Activated T-helper 1 cell treated with anti-CD3 and anti-CD28 coated beads, Interleukin-12 subunit alpha, Interleukin-12 subunit beta, Interleukin-2, Interleukin-4 antibody, amounts not matched to agents 30 ng/mL and 10 ng/mL and 1 ng/mL, durations not matched to agents 14 hours and 24 hours and 36 hours (primary cell): ENCODE results near the gene CNTNAP5. TPM values are rescaled to one million over a fixed set of nuclear protein-coding genes. Genes with fewer than 3 reads are reported as not detected.
"Not testable (repeated sequence)": the region's sequence is repeated elsewhere in the genome, so short reads cannot be mapped to it uniquely, and the experiment has no call there.

Experiments
- DNase-seq: peaks from one replicate; pipeline ENCODE4 v3.0.0; 2021; ENCODE audit warnings: low spot score
- H3K27ac Mint-ChIP-seq: one replicate; pipeline ENCODE4 v1.8.0; 2021; ENCODE audit warnings: mild to moderate bottlenecking, mixed read lengths
- H3K27me3 Mint-ChIP-seq: one replicate; pipeline ENCODE4 v1.8.0; 2022; ENCODE audit warnings: mild to moderate bottlenecking, moderate library complexity, mixed read lengths; ENCODE audit not compliant: insufficient read depth
- H3K36me3 Mint-ChIP-seq: one replicate; pipeline ENCODE4 v1.8.0; 2021; ENCODE audit warnings: low read depth, mixed read lengths
- H3K4me1 Mint-ChIP-seq: one replicate; pipeline ENCODE4 v1.8.0; 2021; ENCODE audit warnings: low read depth, mixed read lengths
- H3K4me3 Mint-ChIP-seq: one replicate; pipeline ENCODE4 v1.8.0; 2021; ENCODE audit warnings: mild to moderate bottlenecking, moderate library complexity, mixed read lengths
- H3K9me3 Mint-ChIP-seq: one replicate; pipeline ENCODE4 v1.8.0; 2021; ENCODE audit warnings: mixed read lengths
- intact Hi-C: fragments of 100-400 bp; cut with micrococcal nuclease; formaldehyde crosslinking; loops from one replicate; pipeline ENCODE4 v1.15.1; 2024
- total RNA-seq: library from RNA; stranded (reverse); gene quantifications from 2 replicates; pipeline ENCODE4 v1.2.3, GENCODE V29; 2022

The CNTNAP5 gene
- total RNA-seq, 1 donor from 2014 or later: not detected

DNA sequence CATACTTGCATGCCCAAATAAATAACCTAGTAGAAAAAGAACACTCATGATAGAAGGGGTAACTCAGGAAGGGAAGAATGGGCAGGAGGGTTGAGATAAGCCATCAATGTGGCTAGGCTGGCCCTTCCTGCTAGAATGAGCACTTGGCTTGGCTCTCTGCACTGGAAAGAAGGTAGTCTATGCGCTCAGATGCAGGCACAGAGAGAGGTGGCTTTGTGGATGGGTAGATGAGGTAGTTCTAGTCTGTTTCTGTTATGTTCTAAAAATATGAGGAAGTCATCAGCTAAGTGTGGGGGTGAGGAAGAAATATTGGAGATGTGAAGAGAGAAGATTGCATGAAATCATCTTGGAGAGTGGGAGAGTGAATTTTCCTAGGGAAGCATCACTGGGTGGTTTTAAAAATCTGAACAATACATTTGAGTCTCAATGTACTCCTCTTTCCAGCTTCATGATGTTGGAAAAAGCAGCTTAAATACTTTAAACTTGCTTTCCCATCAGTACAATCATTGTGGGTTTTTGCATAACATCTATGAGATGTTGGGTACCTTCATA is 357.1 kb downstream of the CNTNAP5 start:
- H3K4me1 Mint-ChIP-seq: no peaks in the 10 kb centered on the region

DNA sequence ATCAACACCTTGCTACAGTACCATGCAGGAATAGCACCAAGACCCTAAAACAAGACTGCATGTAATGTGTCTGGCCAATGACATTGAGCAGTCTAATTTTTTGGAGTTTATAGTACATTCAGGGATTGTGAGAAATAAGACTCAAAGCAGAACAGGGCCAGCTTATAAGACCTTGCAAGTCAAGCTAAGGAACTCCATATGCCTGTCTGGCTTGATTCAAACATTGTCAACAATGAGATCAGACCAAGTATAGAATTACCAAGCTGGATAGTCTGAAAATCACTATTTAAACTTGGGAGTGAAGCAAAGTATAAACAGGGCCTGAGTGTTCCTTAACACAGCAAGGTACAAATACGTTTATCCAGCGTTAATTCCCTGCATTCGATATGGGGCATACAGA is 370.9 kb downstream of the CNTNAP5 start:
- no peak overlapping the region for H3K27ac Mint-ChIP-seq
- H3K27me3 Mint-ChIP-seq: no peaks in the 10 kb centered on the region
- intact Hi-C loops: no loop called here
- no peak overlapping the region for H3K4me3 Mint-ChIP-seq
- no peaks in the 10 kb centered on the region for H3K4me1 Mint-ChIP-seq
- peaks cover 3% of the 10 kb centered on the region for H3K9me3 Mint-ChIP-seq
- H3K36me3 Mint-ChIP-seq: no peaks in the 10 kb centered on the region
- no peak for DNase-seq

More for the DNA sequence above, 357.1 kb downstream of the CNTNAP5 start:
- no peak overlapping the region for H3K27ac Mint-ChIP-seq
- H3K27me3 Mint-ChIP-seq: no peaks in the 10 kb centered on the region
- H3K4me3 Mint-ChIP-seq: no peak overlapping the region
- intact Hi-C loops: no loop called here
- H3K36me3 Mint-ChIP-seq: no peaks in the 10 kb centered on the region
- no peaks in the 10 kb centered on the region for H3K9me3 Mint-ChIP-seq
- DNase-seq: no peak

DNA sequence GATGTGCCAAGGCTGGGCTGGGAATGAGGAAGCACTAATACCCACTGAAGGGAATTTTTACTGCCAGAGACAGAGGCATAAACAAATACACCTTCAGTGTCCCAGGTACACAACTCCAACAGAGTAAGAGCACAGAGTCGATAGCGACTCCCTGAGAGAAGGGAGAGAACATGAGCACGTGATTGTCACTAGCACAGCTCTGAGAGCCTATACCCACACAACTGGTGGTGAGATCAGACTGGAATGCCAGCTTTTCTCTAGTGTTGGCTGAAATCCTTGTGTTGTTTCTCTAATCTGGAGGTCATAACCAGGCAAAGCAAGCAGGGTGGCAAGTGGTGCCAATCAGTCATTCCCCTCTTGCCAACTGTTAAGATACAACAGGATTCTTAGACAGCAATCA is 377.2 kb downstream of the CNTNAP5 start:
- DNase-seq: no peak
- H3K4me3 Mint-ChIP-seq: no peak overlapping the region
- intact Hi-C loops: no loop called here
- no peaks in the 10 kb centered on the region for H3K4me1 Mint-ChIP-seq
- peaks cover 8% of the 10 kb centered on the region for H3K9me3 Mint-ChIP-seq
- H3K27me3 Mint-ChIP-seq: no peaks in the 10 kb centered on the region
- H3K27ac Mint-ChIP-seq: no peak overlapping the region
- no peaks in the 10 kb centered on the region for H3K36me3 Mint-ChIP-seq

DNA sequence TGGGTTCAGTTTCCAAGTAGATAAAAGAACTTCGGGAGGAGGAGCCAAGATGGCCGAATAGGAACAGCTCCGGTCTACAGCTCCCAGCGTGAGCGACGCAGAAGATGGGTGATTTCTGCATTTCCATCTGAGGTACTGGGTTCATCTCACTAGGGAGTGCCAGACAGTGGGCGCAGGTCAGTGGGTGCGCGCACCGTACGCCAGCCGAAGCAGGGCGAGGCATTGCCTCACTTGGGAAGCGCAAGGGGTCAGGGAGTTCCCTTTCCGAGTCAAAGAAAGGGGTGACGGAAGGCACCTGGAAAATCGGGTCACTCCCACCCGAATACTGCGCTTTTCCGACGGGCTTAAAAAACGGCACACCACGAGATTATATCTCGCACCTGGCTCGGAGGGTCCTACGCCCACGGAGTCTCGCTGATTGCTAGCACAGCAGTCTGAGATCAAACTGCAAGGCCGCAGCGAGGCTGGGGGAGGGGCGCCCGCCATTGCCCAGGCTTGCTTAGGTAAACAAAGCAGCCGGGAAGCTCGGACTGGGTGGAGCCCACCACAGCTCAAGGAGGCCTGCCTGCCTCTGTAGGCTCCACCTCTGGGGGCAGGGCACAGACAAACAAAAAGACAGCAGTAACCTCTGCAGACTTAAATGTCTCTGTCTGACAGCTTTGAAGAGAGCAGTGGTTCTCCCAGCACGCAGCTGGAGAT is 382.9 kb downstream of the CNTNAP5 start:
- H3K27ac Mint-ChIP-seq, H3K4me1 Mint-ChIP-seq, intact Hi-C loops, H3K36me3 Mint-ChIP-seq, DNase-seq, H3K4me3 Mint-ChIP-seq, H3K9me3 Mint-ChIP-seq, H3K27me3 Mint-ChIP-seq: not testable (repeated sequence)

DNA sequence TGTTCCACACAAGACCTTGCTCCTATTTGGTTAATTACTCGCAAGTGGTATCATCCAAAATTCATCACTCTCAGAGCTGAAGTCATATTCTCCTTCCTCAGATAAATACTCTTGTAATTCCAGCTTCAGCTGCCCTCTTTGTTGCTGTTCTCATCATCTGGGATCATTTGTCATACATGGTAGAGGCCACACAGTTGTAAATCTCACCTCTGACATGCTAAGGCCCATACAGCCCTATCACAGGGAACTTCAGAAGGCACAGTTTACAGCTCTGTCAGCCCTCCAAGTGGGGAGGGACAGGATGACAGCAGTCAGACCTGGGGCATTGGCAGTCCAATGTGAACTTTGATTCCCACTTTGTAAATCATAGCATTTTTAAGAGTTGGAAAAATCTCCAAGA is 399.0 kb downstream of the CNTNAP5 start:
- H3K27me3 Mint-ChIP-seq: no peaks in the 10 kb centered on the region
- H3K9me3 Mint-ChIP-seq: peaks cover 4% of the 10 kb centered on the region
- H3K27ac Mint-ChIP-seq: no peak overlapping the region
- DNase-seq: no peak
- H3K4me3 Mint-ChIP-seq: no peak overlapping the region
- intact Hi-C loops: no loop called here
- no peaks in the 10 kb centered on the region for H3K4me1 Mint-ChIP-seq
- H3K36me3 Mint-ChIP-seq: no peaks in the 10 kb centered on the region

DNA sequence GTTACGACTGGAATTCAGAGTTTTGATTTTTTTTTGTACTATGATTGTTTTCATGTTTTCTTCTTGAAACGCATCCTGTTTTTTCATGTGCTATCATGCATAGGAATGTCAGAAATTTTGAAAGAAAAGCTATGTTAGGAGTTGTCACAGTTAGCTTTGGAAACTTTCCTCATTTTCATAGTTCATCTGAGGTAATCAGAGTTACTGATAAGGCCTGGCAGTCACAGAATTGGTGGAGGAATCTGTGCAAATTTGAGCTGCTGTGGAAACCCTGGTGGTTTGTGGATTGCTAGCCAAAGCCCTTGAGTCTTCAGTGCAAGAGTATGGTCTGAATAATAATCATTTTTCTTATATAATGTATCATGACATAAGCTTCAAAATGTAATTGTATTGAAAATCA is 401.0 kb downstream of the CNTNAP5 start:
- Mint-ChIP-seq H3K9me3 (no peaks in the 10 kb centered on the region), H3K36me3 (no peaks in the 10 kb centered on the region), H3K4me3 (no peak overlapping the region), H3K27me3 (no peaks in the 10 kb centered on the region), H3K4me1 (no peaks in the 10 kb centered on the region), H3K27ac (no peak overlapping the region)
- intact Hi-C loops: no loop called here
- DNase-seq: no peak

DNA sequence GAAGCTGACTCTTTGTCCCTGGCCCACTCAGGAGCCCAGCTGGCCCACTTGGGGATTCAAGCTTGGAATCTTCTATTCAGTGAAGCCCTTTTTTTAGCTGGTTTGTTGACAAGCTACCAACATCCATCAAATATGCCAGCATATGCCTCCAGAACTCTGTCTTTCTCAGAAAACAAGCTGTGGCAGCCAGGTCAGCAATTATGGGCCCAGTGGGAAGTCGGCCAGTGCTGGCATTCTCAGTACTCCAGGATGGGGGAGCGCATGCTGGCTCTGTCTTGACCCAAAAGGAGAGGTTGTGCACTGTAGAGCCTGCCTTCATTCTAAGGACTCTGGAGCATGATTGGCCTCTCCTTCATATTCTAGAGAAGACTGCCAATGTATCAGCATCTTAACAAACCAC is 401.5 kb downstream of the CNTNAP5 start:
- H3K36me3 Mint-ChIP-seq: no peaks in the 10 kb centered on the region
- H3K27me3 Mint-ChIP-seq: no peaks in the 10 kb centered on the region
- no peaks in the 10 kb centered on the region for H3K4me1 Mint-ChIP-seq
- no peaks in the 10 kb centered on the region for H3K9me3 Mint-ChIP-seq
- no peak overlapping the region for H3K27ac Mint-ChIP-seq
- intact Hi-C loops: no loop called here
- no peak overlapping the region for H3K4me3 Mint-ChIP-seq
- no peak for DNase-seq

DNA sequence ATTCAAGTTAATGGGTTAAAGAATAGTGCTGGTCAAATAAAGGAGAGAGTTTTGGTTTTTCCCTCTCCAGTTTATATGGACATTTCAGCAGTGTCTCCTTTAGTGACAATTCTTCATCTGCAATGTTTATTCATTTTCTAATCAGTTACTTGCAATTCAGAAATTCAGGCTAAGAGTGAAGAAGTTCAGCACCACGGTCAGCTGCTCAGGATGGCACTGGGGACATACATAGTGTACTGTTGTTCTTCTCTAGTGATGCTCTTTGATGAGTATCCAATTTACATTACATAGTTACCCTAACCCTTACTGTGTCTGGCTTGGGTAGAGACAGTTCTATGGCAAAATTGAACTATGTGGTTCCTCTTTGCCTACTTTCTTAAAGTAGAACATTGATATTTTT is 412.7 kb downstream of the CNTNAP5 start:
- DNase-seq: no peak
- Mint-ChIP-seq H3K27ac (no peak overlapping the region), H3K9me3 (peaks cover 9% of the 10 kb centered on the region), H3K4me3 (no peak overlapping the region), H3K36me3 (no peaks in the 10 kb centered on the region), H3K27me3 (no peaks in the 10 kb centered on the region), H3K4me1 (no peaks in the 10 kb centered on the region)
- intact Hi-C loops: no loop called here

DNA sequence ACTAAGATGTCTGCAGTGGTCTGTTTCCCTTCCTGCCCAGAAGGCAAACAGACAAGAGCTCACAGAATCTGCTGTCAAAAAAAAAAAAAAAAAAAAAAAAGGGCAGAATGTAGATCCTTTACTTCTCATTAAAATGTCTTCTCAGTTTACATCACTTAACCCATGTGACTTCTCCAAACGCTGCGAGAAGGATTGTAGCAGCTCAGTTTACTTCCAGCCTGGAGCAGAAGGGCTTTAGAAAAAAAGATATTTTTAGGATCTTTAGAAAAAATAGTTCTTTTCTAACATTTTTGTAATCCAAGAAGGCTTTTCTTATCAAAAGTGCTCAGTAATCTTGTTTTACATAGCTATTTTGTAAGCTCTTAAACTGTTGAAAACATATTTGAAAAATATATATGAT is 425.4 kb downstream of the CNTNAP5 start:
- Mint-ChIP-seq H3K4me3 (no peak overlapping the region), H3K27me3 (no peaks in the 10 kb centered on the region), H3K27ac (no peak overlapping the region), H3K9me3 (peaks cover 18% of the 10 kb centered on the region), H3K4me1 (no peaks in the 10 kb centered on the region), H3K36me3 (no peaks in the 10 kb centered on the region)
- no peak for DNase-seq
- intact Hi-C loops: no loop called here

DNA sequence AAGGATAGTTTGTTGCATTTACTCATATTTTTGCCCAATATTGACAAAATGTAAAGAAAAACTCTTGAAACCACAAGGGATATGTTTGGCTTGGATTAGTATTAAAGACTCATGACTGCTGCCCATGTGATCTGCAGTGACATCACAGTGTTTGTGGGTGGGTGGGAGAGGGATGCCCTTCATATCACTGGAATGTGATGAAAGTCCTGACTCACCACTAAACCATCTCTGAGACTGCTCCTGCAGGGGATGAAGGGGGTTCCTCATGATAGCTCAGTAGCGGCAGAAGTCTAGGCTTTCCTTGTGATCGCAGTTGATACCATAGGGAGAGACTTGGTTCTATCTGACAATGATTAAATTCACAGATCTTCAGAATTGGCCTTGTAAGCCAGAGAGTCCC is 451.2 kb downstream of the CNTNAP5 start:
- H3K4me1 Mint-ChIP-seq: no peaks in the 10 kb centered on the region
- intact Hi-C loops: no loop called here
- H3K4me3 Mint-ChIP-seq: no peak overlapping the region
- H3K9me3 Mint-ChIP-seq: peaks cover 3% of the 10 kb centered on the region
- H3K27ac Mint-ChIP-seq: no peak overlapping the region
- H3K36me3 Mint-ChIP-seq: no peaks in the 10 kb centered on the region
- no peak for DNase-seq
- H3K27me3 Mint-ChIP-seq: no peaks in the 10 kb centered on the region

DNA sequence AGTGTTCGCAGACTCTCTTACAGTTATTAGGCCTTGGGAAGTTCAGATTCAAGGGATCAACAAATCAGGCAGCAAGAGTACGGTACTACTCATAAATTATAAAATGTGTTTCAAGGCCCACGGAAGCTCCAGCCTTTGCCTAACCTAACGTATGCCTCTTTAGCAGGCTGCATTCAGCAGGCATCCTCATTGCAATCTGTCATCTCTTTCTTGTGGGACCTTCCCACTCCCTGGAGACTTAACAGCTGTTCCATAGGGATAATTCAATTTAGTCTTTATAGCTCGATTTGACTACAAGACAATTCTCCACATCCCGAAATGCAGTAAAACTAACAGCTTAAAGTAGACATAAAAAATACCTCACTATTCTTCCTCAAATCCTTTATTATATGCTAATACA is 453.7 kb downstream of the CNTNAP5 start:
- Mint-ChIP-seq H3K36me3 (no peaks in the 10 kb centered on the region), H3K4me1 (no peaks in the 10 kb centered on the region), H3K9me3 (peaks cover under 1% of the 10 kb centered on the region), H3K4me3 (no peak overlapping the region), H3K27ac (no peak overlapping the region), H3K27me3 (no peaks in the 10 kb centered on the region)
- intact Hi-C loops: no loop called here
- DNase-seq: no peak

DNA sequence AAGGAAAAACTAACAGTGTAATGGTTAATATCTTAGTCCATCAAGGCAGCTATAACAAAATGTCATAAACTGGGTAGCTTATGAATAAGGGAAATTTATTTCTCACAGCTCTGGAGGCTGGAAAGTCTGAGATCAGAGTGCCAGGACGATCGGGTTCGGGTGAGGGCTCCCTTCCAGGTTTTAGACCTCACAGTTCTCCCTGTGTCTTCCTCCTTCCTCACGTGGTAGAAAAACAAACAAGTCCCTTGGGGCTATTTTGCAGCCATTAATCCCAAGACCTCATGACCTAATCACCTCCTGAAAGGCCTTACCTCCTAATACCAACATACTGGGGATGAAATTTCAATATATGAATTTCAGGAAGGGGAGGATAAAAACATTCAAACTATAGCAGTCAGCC is 455.9 kb downstream of the CNTNAP5 start:
- no peak for DNase-seq
- Mint-ChIP-seq H3K4me3 (no peak overlapping the region), H3K36me3 (no peaks in the 10 kb centered on the region), H3K27me3 (no peaks in the 10 kb centered on the region), H3K4me1 (no peaks in the 10 kb centered on the region), H3K27ac (no peak overlapping the region), H3K9me3 (peaks cover 4% of the 10 kb centered on the region)
- intact Hi-C loops: no loop called here

DNA sequence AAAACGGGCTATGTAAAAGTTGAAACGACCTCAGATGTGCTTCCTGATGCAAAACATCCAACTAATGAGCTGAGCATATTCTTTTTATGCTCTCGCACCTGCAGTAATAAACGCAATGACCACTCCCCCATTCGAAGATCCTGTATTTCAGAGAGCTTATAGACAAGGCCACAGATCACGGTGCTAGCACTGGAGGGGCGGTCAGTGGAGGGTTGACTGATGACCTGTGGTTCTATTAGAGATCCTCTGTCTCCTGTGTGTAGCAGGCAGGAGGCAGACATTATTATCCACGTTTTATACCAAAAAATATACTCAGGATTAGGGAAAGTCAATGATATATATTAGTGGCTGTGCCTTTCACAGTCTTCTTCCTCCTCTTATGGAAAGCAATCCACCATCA is 457.0 kb downstream of the CNTNAP5 start:
- no peaks in the 10 kb centered on the region for H3K4me1 Mint-ChIP-seq
- DNase-seq: no peak

DNA sequence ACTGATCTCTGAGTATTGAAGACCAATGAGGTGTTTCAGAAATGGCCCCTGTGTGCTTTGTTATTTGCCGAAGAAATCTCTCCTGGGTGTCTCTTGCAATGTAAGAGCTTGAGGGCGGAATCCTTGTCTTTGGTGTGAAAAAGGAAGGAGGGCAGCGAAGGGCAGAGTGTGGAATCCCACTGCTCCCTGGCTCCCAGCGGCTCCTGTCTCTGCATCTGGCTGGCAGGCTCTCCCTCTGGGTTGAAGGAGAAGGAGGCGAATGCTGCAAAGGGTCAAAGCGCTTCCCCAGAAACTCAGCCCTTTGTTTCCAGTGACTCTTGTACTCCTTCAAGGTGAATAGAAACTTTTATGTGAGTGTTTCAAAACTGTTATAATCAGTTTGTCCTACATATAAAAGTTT is 457.5 kb downstream of the CNTNAP5 start:
- H3K27me3 Mint-ChIP-seq: no peaks in the 10 kb centered on the region
- H3K36me3 Mint-ChIP-seq: no peaks in the 10 kb centered on the region
- no peak overlapping the region for H3K4me3 Mint-ChIP-seq
- H3K4me1 Mint-ChIP-seq: no peaks in the 10 kb centered on the region
- intact Hi-C loops: no loop called here
- no peak overlapping the region for H3K27ac Mint-ChIP-seq
- H3K9me3 Mint-ChIP-seq: peaks cover 4% of the 10 kb centered on the region
- DNase-seq: no peak

More for the DNA sequence above, 457.0 kb downstream of the CNTNAP5 start:
- H3K27ac Mint-ChIP-seq: no peak overlapping the region
- no peaks in the 10 kb centered on the region for H3K36me3 Mint-ChIP-seq
- H3K4me3 Mint-ChIP-seq: no peak overlapping the region
- no peaks in the 10 kb centered on the region for H3K27me3 Mint-ChIP-seq
- peaks cover 4% of the 10 kb centered on the region for H3K9me3 Mint-ChIP-seq
- intact Hi-C loops: no loop called here
